Prostate gland (tissue), 2 donors: Measurements from ENCODE around the gene IGLL5. TPM values are rescaled to one million over a fixed set of nuclear protein-coding genes. Genes with fewer than 3 reads are reported as not detected.

Source experiments
- DNase-seq: peaks from one replicate; pipeline ENCODE4 v3.0.0-alpha.2; 2019; ENCODE audit warnings: low spot score
- H3K27ac ChIP-seq, 2 donors: fragments of 200-600 bp; sonication (generic); 2 replicates each; pipeline ENCODE4 v1.5.1; 2017 to 2019
- H3K27me3 ChIP-seq: fragments of 200-600 bp; sonication (generic); replicated peaks from 2 replicates; pipeline ENCODE4 v1.5.1; 2019; ENCODE audit not compliant: insufficient read depth
- H3K36me3 ChIP-seq, 2 donors: fragments of 200-600 bp; sonication (generic); 1 replicate in 1 of 2; 2 replicates in 1 of 2; pipeline versions ENCODE4 v1.5.1 to v1.8.1; 2017 to 2019
- H3K4me1 ChIP-seq: fragments of 200-600 bp; sonication (generic); replicated peaks from 2 replicates; pipeline ENCODE4 v1.5.1; 2019
- H3K4me3 ChIP-seq, 2 donors: fragments of 200-600 bp; sonication (generic); 2 replicates each; pipeline ENCODE4 v1.5.1; 2017 to 2019
- H3K9me3 ChIP-seq: fragments of 200-600 bp; sonication (generic); 2 replicates; pipeline ENCODE4 v1.5.1; 2017
- CTCF ChIP-seq, 4 experiments: fragments of 200-600 bp in 2 of 4; fragments of 450-650 bp in 2 of 4; sonication (generic) in 2 of 4; IDR thresholded peaks; 1 replicate in 3 of 4; 2 replicates in 1 of 4; pipeline ENCODE4 v1.5.1; 2016 to 2019; ENCODE audit warnings: antibody characterized with exemption in 4 of 4, mild to moderate bottlenecking in 2 of 4, moderate library complexity in 2 of 4
- POLR2A ChIP-seq: fragments of 450-650 bp; IDR thresholded peaks from one replicate; pipeline ENCODE4 v1.6.1; 2016; ENCODE audit warnings: antibody characterized with exemption, mild to moderate bottlenecking
- POLR2AphosphoS5 ChIP-seq: sonication (generic); formaldehyde crosslinking; IDR thresholded peaks from one replicate; pipeline ENCODE4 v1.6.1; 2017; ENCODE audit warnings: antibody characterized with exemption
- WGBS: methylation state at CpG from one replicate; pipeline ENCODE4 v1.1.5; 2018; 5-methylcytosine and 5-hydroxymethylcytosine counted together
- intact Hi-C: fragments of 100-400 bp; cut with DNase I; formaldehyde crosslinking; loops from one replicate; pipeline ENCODE4 v1.14.2; 2022
- total RNA-seq, 2 donors: library from RNA; depleted of rRNA; stranded (reverse); fragments of >200 nt; gene quantifications; one replicate each; pipeline ENCODE4 v1.1.0, GENCODE V29; 2016

IGLL5 gene
- total RNA-seq, 2 donors from 2014 or later, result not detected

DNA sequence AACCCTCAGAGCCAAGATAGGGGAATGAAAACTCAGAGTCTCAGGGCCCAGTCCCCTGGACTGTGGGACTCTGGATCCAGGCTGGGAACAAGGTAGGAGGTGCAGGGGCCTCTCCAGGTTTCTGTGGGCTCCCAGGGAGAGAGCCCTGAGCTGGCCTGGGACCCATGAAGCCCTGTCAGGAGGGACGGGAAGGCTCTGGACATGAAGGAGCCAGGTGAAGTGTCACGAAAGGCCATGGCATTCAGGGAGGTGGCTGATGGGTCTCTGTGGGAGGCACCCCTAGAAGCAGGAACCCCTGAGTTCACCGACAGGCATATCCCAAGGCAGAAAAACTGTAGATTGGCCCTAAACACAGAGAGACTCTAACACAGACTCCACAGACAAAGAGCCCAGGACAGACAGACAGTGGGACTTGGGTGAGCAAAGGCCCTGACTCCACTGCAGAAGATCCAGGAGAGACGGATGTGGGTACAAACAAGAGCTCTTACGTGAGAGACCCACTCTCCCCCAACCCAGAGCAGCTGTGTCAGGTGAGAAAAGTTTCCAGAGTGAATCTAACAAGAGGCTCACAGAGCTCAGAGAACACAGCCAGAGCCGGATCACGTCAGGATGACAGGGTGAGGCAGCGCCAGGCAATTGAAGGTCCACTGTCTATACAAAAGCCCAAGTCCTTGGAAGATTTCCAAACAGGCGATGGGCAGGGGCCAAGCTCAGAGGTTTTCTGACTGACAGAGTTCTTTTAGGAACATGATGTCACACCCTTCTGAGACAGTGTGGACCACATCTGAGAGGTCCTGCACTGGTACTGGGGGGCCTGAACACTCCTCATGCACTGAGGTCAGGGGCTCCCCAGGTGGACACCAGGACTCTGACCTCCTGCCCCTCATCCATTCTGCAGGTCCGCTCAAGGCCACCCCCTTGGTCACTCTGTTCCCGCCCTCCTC lies 27.4 kb downstream of the IGLL5 start:
- no peak overlapping the region for H3K4me3 ChIP-seq
- 83% methylated on average over 11 of the region's 11 CpGs for WGBS
- no peaks in the 10 kb centered on the region for H3K36me3 ChIP-seq
- H3K9me3 ChIP-seq, result no peaks in the 10 kb centered on the region
- H3K27me3 ChIP-seq, result no peaks in the 10 kb centered on the region
- no peak for DNase-seq
- no peak overlapping the region for H3K27ac ChIP-seq
- intact Hi-C loops, result no loop called here
- TF ChIP-seq POLR2AphosphoS5 (no peak), CTCF (IDR thresholded peaks at IDR 0.05) (no peak), POLR2A (no peak)
- H3K4me1 ChIP-seq, result no peaks in the 10 kb centered on the region

- Histone ChIP-seq H3K4me1 (no peaks in the 10 kb centered on the region), H3K27me3 (no peaks in the 10 kb centered on the region), H3K4me3 (no peak overlapping the region), H3K9me3 (no peaks in the 10 kb centered on the region), H3K36me3 (no peaks in the 10 kb centered on the region), H3K27ac (no peak overlapping the region)
- WGBS, result 86% methylated on average over 6 of the region's 6 CpGs
- no peak for TF ChIP-seq CTCF (IDR thresholded peaks at IDR 0.05)
- TF ChIP-seq POLR2A, result no peak
- no peak for TF ChIP-seq POLR2AphosphoS5
- intact Hi-C loops, result no loop called here
- no peak for DNase-seq
These were observed 28.0 kb downstream of the IGLL5 start for GRCh38 chr22:22915670-22916035.

- no peak for TF ChIP-seq POLR2AphosphoS5
- TF ChIP-seq POLR2A, result no peak
- no peak for TF ChIP-seq CTCF (IDR thresholded peaks at IDR 0.05)
- no peak overlapping the region for H3K27ac ChIP-seq
- 89% methylated on average over 10 of the region's 10 CpGs for WGBS
- H3K36me3 ChIP-seq, result no peaks in the 10 kb centered on the region
- H3K9me3 ChIP-seq, result no peaks in the 10 kb centered on the region
- no peaks in the 10 kb centered on the region for H3K4me1 ChIP-seq
- no peak for DNase-seq
- intact Hi-C loops, result no loop called here
- H3K4me3 ChIP-seq, result no peak overlapping the region
- no peaks in the 10 kb centered on the region for H3K27me3 ChIP-seq
These were observed 28.8 kb downstream of the IGLL5 start for GRCh38 chr22:22916215-22916951.

DNA sequence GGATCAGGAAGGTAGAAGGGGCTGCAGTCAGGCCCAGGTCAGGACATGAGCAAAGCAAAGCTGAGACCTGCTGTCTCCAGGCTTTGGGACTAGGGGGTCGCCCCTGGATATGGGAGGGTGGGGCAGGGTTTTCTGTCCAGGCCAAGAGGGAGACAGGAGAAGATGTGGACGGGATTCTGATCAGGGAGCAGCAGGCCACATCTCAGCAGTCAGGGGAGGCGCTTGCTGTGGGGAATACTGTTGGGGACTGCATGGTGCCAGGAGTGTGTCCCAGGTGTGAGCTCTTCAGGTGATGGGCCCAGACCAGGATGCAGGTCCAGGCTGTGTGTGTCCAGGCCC lies 29.3 kb downstream of the IGLL5 start:
- H3K4me3 ChIP-seq, result no peak overlapping the region
- TF ChIP-seq POLR2AphosphoS5, result no peak
- TF ChIP-seq POLR2A, result no peak
- TF ChIP-seq CTCF (IDR thresholded peaks at IDR 0.05), result no peak
- intact Hi-C loops, result no loop called here
- no peaks in the 10 kb centered on the region for H3K36me3 ChIP-seq
- H3K27ac ChIP-seq, result no peak overlapping the region
- 96% methylated on average over 3 of the region's 3 CpGs for WGBS
- H3K27me3 ChIP-seq, result no peaks in the 10 kb centered on the region
- no peaks in the 10 kb centered on the region for H3K4me1 ChIP-seq
- no peak for DNase-seq
- no peaks in the 10 kb centered on the region for H3K9me3 ChIP-seq
